ENCODE measurements around the gene KATNIP. TPM values are rescaled to one million over a fixed set of nuclear protein-coding genes. Genes with fewer than 3 reads are reported as not detected.

Gene KATNIP
- 10 to 100 TPM in 1 of 3 donors, 1 to 10 TPM in 2; 7.0 to 10.1 (median 7.3) TPM for polyA plus RNA-seq

GRCh38 chr16:27549746-27550581 lies at the start of gene KATNIP, which contains the start of gene GTF3C1:
Gene KATNIP (plus strand): TSS chr16:27550144. CDS start chr16:27550171, 27 bp downstream.
Gene GTF3C1 (minus strand): TSS chr16:27549913. CDS start chr16:27549890, 23 bp downstream.
- 0% methylated on average over 59 of the region's 59 CpGs for WGBS, 3 donors
- H3K27ac ChIP-seq (ENCODE audit: low read depth, low read length): peak within 1 kb of the TSS; percentile 48

- 82 to 97% (median 93%) methylated on average over 3 of the region's 3 CpGs for WGBS, 3 donors
- no peak overlapping the region for H3K27ac ChIP-seq (ENCODE audit: low read depth, low read length)
Measured at GRCh38 chr16:27500801-27501200, 49.1 kb upstream of the KATNIP start.

- H3K27ac ChIP-seq (ENCODE audit: low read depth, low read length): no peak overlapping the region
- 80 to 94% (median 88%) methylated on average over 5 of the region's 5 CpGs for WGBS, 3 donors
Measured at GRCh38 chr16:27503662-27504061, 46.3 kb upstream of the KATNIP start.

- no peak overlapping the region for H3K27ac ChIP-seq (ENCODE audit: low read depth, low read length)
- 91 to 93% (median 93%) methylated on average over 13 of the region's 13 CpGs for whole genome bisulfite sequencing, 3 donors
Measured at GRCh38 chr16:27505297-27506236, 44.4 kb upstream of the KATNIP start.

- H3K27ac ChIP-seq (ENCODE audit: low read depth, low read length): no peak overlapping the region
- 95 to 96% (median 95%) methylated on average over 17 of the region's 17 CpGs for WGBS, 3 donors
Measured at GRCh38 chr16:27506771-27507170, 43.2 kb upstream of the KATNIP start.

- 94 to 95% (median 94%) methylated on average over 9 of the region's 9 CpGs for whole genome bisulfite sequencing, 3 donors
- no peak overlapping the region for H3K27ac ChIP-seq (ENCODE audit: low read depth, low read length)
Measured at GRCh38 chr16:27508476-27508875, 41.5 kb upstream of the KATNIP start.

- H3K27ac ChIP-seq (ENCODE audit: low read depth, low read length): no peak overlapping the region
- WGBS, 3 donors: 78 to 85% (median 80%) methylated on average over 22 of the region's 22 CpGs
Measured at GRCh38 chr16:27511657-27512448, 38.1 kb upstream of the KATNIP start.

- WGBS, 3 donors: 92 to 96% (median 94%) methylated on average over 12 of the region's 12 CpGs
- no peak overlapping the region for H3K27ac ChIP-seq (ENCODE audit: low read depth, low read length)
Measured at GRCh38 chr16:27514806-27515205, 35.1 kb upstream of the KATNIP start.

- WGBS, 3 donors: 67 to 95% (median 92%) methylated on average over 9 of the region's 9 CpGs
- no peak overlapping the region for H3K27ac ChIP-seq (ENCODE audit: low read depth, low read length)
Measured at GRCh38 chr16:27515874-27516353, 34.0 kb upstream of the KATNIP start.

GRCh38 chr16:27516365-27516764 lies 33.6 kb upstream of the KATNIP start:
- no peak overlapping the region for H3K27ac ChIP-seq (ENCODE audit: low read depth, low read length)

GRCh38 chr16:27517664-27518063 lies 32.3 kb upstream of the KATNIP start:
- H3K27ac ChIP-seq (ENCODE audit: low read depth, low read length): no peak overlapping the region
- 94 to 96% (median 95%) methylated on average over 7 of the region's 7 CpGs for WGBS, 3 donors

More at GRCh38 chr16:27516365-27516764, 33.6 kb upstream of the KATNIP start:
- WGBS, 3 donors: 56 to 95% (median 92%) methylated on average over 11 of the region's 11 CpGs

- H3K27ac ChIP-seq (ENCODE audit: low read depth, low read length): no peak overlapping the region
- 95 to 96% (median 96%) methylated on average over 4 of the region's 4 CpGs for WGBS, 3 donors
Measured at GRCh38 chr16:27518226-27518625, 31.7 kb upstream of the KATNIP start.

GRCh38 chr16:27520982-27521673 lies 28.8 kb upstream of the KATNIP start:
- 60 to 83% (median 61%) methylated on average over 16 of the region's 16 CpGs for WGBS, 3 donors
- H3K27ac ChIP-seq (ENCODE audit: low read depth, low read length): no peak overlapping the region

- WGBS, 3 donors: 78 to 89% (median 78%) methylated on average over 6 of the region's 6 CpGs
- H3K27ac ChIP-seq (ENCODE audit: low read depth, low read length): no peak overlapping the region
Measured at GRCh38 chr16:27522173-27522707, 27.7 kb upstream of the KATNIP start.

- no peak overlapping the region for H3K27ac ChIP-seq (ENCODE audit: low read depth, low read length)
- 77 to 87% (median 87%) methylated on average over 6 of the region's 6 CpGs for WGBS, 3 donors
Measured at GRCh38 chr16:27526180-27526579, 23.8 kb upstream of the KATNIP start.

- 94 to 99% (median 98%) methylated on average over 4 of the region's 4 CpGs for WGBS, 3 donors
- H3K27ac ChIP-seq (ENCODE audit: low read depth, low read length): no peak overlapping the region
Measured at GRCh38 chr16:27528294-27528693, 21.6 kb upstream of the KATNIP start.

GRCh38 chr16:27529962-27530361 lies 20.0 kb upstream of the KATNIP start:
- WGBS, 3 donors: 91 to 94% (median 92%) methylated on average over 6 of the region's 6 CpGs
- no peak overlapping the region for H3K27ac ChIP-seq (ENCODE audit: low read depth, low read length)

Measured in adipose tissue (tissue), 3 donors.